WERI-Rb-1 (cell line): ENCODE data around the gene TSKU.

ENCODE experiments used
- DNase-seq: peaks from one replicate; pipeline ENCODE4 v3.0.0-alpha.2; 2020
- H3K27ac ChIP-seq: fragments of 250-450 bp; sonication (Bioruptor Pico); 2 replicates; pipeline ENCODE4 v1.5.1; 2020; ENCODE audit warnings: mild to moderate bottlenecking, moderate library complexity
- H3K27me3 ChIP-seq: fragments of 250-450 bp; sonication (Bioruptor Pico); 2 replicates; pipeline ENCODE4 v1.5.1; 2021; ENCODE audit warnings: mild to moderate bottlenecking, low read depth, moderate library complexity; ENCODE audit not compliant: insufficient read depth, severe bottlenecking
- H3K36me3 ChIP-seq: fragments of 250-450 bp; sonication (Bioruptor Pico); 2 replicates; pipeline ENCODE4 v1.5.1; 2020; ENCODE audit warnings: mild to moderate bottlenecking, moderate library complexity
- H3K4me3 ChIP-seq: 2 replicates; pipeline ENCODE4 v1.5.1; 2011; ENCODE audit warnings: low read depth, mild to moderate bottlenecking, control low read depth, low read length
- H3K9me3 ChIP-seq: fragments of 250-450 bp; sonication (Bioruptor Pico); 2 replicates; pipeline ENCODE4 v1.5.1; 2021; ENCODE audit warnings: mild to moderate bottlenecking, moderate library complexity; ENCODE audit not compliant: severe bottlenecking
- CTCF ChIP-seq: IDR thresholded peaks from 2 replicates; pipeline ENCODE4 v1.5.1; 2011; ENCODE audit warnings: low read depth, mild to moderate bottlenecking, control low read depth, inconsistent platforms, low read length

Gene TSKU

DNA sequence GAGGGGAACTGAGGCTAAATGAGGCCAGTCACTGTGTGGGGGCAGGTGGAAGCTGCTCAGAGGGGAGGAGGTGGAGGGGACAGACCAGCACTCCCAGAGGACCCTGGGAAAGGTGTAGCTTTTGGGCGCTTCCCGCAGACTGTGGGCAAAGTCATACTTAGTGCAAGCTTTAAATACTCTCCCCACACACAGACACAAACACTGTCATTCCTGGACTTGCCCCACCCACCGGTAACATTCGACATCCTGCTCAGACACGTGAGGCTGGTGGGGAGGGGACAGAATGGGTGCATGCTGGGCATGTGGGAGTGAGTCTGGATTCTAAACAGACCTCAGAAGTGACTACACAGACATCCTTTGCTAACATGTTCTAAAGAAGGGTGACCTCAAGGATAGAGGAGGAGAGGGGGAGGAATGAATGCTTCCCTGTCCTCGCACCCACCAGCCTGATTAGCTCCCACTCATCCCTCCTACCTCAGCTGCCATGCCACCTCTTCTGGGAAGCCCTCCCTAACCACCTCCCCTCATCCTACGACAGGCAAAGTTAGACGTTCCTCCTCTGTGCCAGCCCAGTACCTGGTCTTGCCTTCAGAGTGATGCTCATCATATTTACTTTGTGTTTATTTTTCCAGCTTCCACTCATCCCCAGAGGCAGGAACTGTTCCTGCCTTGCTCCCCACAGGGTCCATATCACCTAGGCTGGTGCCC, 22.2 kb downstream of the TSKU start:
- no peak overlapping the region for H3K27ac ChIP-seq
- no peak overlapping the region for H3K4me3 ChIP-seq
- H3K9me3 ChIP-seq, result no peaks in the 10 kb centered on the region
- H3K36me3 ChIP-seq, result no peaks in the 10 kb centered on the region
- no peaks in the 10 kb centered on the region for H3K27me3 ChIP-seq
- DNase-seq, result no peak
- no peak for TF ChIP-seq CTCF

- no peaks in the 10 kb centered on the region for H3K27me3 ChIP-seq
- H3K36me3 ChIP-seq, result no peaks in the 10 kb centered on the region
- no peak for DNase-seq
- H3K4me3 ChIP-seq, result no peak overlapping the region
- H3K9me3 ChIP-seq, result no peaks in the 10 kb centered on the region
- no peak overlapping the region for H3K27ac ChIP-seq
- TF ChIP-seq CTCF, result no peak
These were observed 23.0 kb downstream of the TSKU start for GRCh38 chr11:76806131-76806530.

DNA sequence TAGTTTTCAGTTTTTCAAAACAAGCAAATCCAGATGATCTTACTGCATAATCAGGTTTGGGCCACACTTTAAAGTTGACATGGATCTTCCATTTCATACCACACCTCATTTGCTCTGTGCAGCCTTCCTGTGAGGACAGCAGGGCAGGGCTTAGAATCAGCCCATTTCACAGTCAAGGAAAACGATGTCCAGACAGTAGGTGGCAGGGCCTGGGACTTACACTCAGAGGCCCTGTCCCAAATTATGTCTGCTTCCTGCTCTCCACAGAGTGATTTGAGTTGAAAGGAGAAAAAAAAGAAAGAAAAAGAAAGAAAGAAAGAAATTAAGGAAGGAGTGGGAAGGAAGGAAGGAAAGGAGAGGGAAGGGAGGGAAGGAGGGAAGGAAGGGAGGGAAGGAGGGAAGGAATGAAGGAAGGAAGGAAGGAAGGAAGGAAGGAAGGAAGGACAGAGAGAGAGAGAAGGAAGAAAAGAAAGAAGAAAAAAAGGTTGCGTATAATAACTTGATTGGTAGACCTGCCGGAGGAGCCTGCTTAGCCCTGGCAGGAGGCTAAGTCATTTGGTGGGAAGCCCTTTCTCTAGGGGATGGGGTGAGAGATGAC, 23.6 kb downstream of the TSKU start:
- Histone ChIP-seq H3K9me3 (no peaks in the 10 kb centered on the region), H3K4me3 (no peak overlapping the region), H3K27ac (no peak overlapping the region), H3K36me3 (no peaks in the 10 kb centered on the region), H3K27me3 (no peaks in the 10 kb centered on the region)
- DNase-seq, result no peak
- TF ChIP-seq CTCF, result no peak

DNA sequence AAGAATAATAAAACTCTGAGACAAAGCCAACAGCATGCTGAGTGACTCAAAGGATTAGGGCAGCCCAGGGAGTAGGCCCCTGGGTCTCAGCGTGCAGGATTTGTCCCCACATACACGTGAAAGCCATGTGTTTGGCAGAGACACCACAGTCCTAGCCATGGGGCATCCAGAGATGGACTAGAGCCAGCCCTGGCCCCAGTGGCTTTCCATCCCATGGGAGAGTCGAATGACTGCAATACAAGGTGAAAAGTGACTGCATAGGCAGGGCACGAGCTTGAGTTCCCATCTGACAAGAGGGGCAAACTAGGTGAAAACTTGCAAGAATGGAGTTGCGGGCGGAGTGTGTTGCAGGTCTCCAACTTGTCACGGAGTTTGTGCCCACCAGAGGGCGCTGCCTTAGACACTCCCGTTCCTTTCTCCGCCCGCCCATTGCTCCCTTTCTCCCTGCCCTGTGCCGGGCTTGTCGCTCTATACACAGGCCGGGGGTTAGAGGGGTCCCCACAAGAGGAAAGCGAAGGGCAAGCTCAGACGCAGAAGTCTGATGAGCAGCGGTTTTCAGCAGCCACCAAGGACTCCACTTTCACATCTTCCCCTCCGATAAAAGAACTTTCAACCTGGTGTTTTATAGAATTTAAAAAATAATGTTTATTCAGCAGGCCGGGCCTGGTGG, 24.2 kb downstream of the TSKU start:
- no peak overlapping the region for H3K27ac ChIP-seq
- no peaks in the 10 kb centered on the region for H3K9me3 ChIP-seq
- no peaks in the 10 kb centered on the region for H3K36me3 ChIP-seq
- no peak overlapping the region for H3K4me3 ChIP-seq
- peak; percentile 93 for TF ChIP-seq CTCF
- no peaks in the 10 kb centered on the region for H3K27me3 ChIP-seq
- peak; percentile 90 for DNase-seq

- Histone ChIP-seq H3K27me3 (no peaks in the 10 kb centered on the region), H3K27ac (no peak overlapping the region), H3K4me3 (no peak overlapping the region), H3K36me3 (no peaks in the 10 kb centered on the region), H3K9me3 (no peaks in the 10 kb centered on the region)
- no peak for TF ChIP-seq CTCF
- DNase-seq, result no peak
These were observed 25.0 kb downstream of the TSKU start for GRCh38 chr11:76808171-76808570.
